Breast epithelium (tissue), 3 donors: ENCODE results near the gene PCDHA6.
"Not testable (repeated sequence)": the region's sequence is repeated elsewhere in the genome, so short reads cannot be mapped to it uniquely, and the experiment has no call there.

Source experiments
- CTCF ChIP-seq, 3 donors: fragments of 450-650 bp; IDR thresholded peaks; one replicate each; pipeline ENCODE4 v1.5.1; 2016 to 2017; ENCODE audit warnings: antibody characterized with exemption in 3 of 3, mild to moderate bottlenecking in 3 of 3, moderate library complexity in 3 of 3
- POLR2A ChIP-seq: fragments of 450-650 bp; IDR thresholded peaks from one replicate; pipeline ENCODE4 v1.6.1; 2016; ENCODE audit warnings: antibody characterized with exemption, mild to moderate bottlenecking, moderate library complexity

- not testable (repeated sequence) for TF ChIP-seq CTCF (IDR thresholded peaks at IDR 0.05); POLR2A
These were observed 48.9 kb downstream of the PCDHA6 start for GRCh38 chr5:140876541-140877261.
